OCI-LY1 (cell line): ENCODE data around the gene CDKN3.
"Not testable (repeated sequence)": the region's sequence is repeated elsewhere in the genome, so short reads cannot be mapped to it uniquely, and the experiment has no call there.

Experiments
- H2AFZ ChIP-seq: fragments of 200-600 bp; sonication (generic), shearing (Covaris generic); 2 replicates; pipeline ENCODE4 v1.6.0; 2014; ENCODE audit warnings: antibody characterized with exemption, mild to moderate bottlenecking, low read length
- H3F3A ChIP-seq: fragments of 200-600 bp; sonication (generic), shearing (Covaris generic); 2 replicates; pipeline ENCODE4 v1.6.0; 2014; ENCODE audit warnings: mild to moderate bottlenecking, antibody characterized with exemption, low read length, moderate library complexity; ENCODE audit not compliant: insufficient read depth
- H3K27ac ChIP-seq: fragments of 200-600 bp; sonication (generic); 2 replicates; pipeline ENCODE4 v1.5.1; 2014; ENCODE audit warnings: low read length, mixed run types, mild to moderate bottlenecking, low read depth; ENCODE audit not compliant: poor library complexity, severe bottlenecking
- H3K27me3 ChIP-seq: fragments of 200-600 bp; sonication (generic); 2 replicates; pipeline ENCODE4 v1.6.0; 2014; ENCODE audit warnings: antibody characterized with exemption, mild to moderate bottlenecking, low read length, moderate library complexity; ENCODE audit not compliant: insufficient read depth
- H3K36me3 ChIP-seq: fragments of 200-600 bp; sonication (generic); 2 replicates; pipeline ENCODE4 v1.6.1; 2014; ENCODE audit warnings: mild to moderate bottlenecking, antibody characterized with exemption, low read length, moderate library complexity, mixed read lengths; ENCODE audit not compliant: insufficient read depth
- H3K4me1 ChIP-seq: fragments of 200-600 bp; sonication (generic); 2 replicates; pipeline ENCODE4 v1.5.1; 2014; ENCODE audit warnings: mild to moderate bottlenecking, low read length, moderate library complexity; ENCODE audit not compliant: insufficient read depth, severe bottlenecking
- H3K4me2 ChIP-seq: fragments of 200-600 bp; sonication (generic), shearing (Covaris generic); 2 replicates; pipeline ENCODE4 v1.6.1; 2014; ENCODE audit warnings: low read length
- H3K4me3 ChIP-seq: fragments of 200-600 bp; sonication (generic); 2 replicates; pipeline ENCODE4 v1.5.1; 2014; ENCODE audit warnings: low read length, low read depth, mild to moderate bottlenecking, mixed read lengths; ENCODE audit not compliant: poor library complexity, severe bottlenecking
- H3K79me2 ChIP-seq: fragments of 200-600 bp; shearing (Covaris generic); 2 replicates; pipeline ENCODE4 v1.6.1; 2016; ENCODE audit warnings: mixed run types, low read length, mixed read lengths; ENCODE audit not compliant: insufficient read depth
- H3K9ac ChIP-seq: fragments of 200-600 bp; sonication (generic), shearing (Covaris generic); 2 replicates; pipeline ENCODE4 v1.6.1; 2014; ENCODE audit warnings: mild to moderate bottlenecking, low read length, mixed read lengths
- H3K9me2 ChIP-seq: fragments of 200-600 bp; sonication (generic), shearing (Covaris generic); 2 replicates; pipeline ENCODE4 v1.6.1; 2014; ENCODE audit warnings: low read depth, mild to moderate bottlenecking, low read length, mixed read lengths
- H3K9me3 ChIP-seq: fragments of 200-600 bp; shearing (Covaris generic); 2 replicates; pipeline ENCODE4 v1.6.1; 2014; ENCODE audit warnings: low read length, mixed read lengths
- H4K20me1 ChIP-seq: fragments of 200-600 bp; sonication (generic), shearing (Covaris generic); 2 replicates; pipeline ENCODE4 v1.6.0; 2016; ENCODE audit warnings: mild to moderate bottlenecking, low read length; ENCODE audit not compliant: insufficient read depth
- EZH2 ChIP-seq: fragments of 200-600 bp; sonication (generic), shearing (Covaris generic); IDR thresholded peaks from 2 replicates; pipeline ENCODE4 v1.8.0; 2017; ENCODE audit warnings: borderline replicate concordance, mixed run types, mild to moderate bottlenecking, antibody characterized with exemption, low read length, moderate library complexity, mixed read lengths
- TF ChIP-seq, protein P1 (sequence below): fragments of 200-600 bp; sonication (generic), shearing (Covaris generic); IDR thresholded peaks from 2 replicates; pipeline ENCODE4 v1.5.1; 2017; ENCODE audit warnings: mild to moderate bottlenecking, antibody characterized with exemption, low read length, moderate library complexity, mixed read lengths

The CDKN3 gene

DNA sequence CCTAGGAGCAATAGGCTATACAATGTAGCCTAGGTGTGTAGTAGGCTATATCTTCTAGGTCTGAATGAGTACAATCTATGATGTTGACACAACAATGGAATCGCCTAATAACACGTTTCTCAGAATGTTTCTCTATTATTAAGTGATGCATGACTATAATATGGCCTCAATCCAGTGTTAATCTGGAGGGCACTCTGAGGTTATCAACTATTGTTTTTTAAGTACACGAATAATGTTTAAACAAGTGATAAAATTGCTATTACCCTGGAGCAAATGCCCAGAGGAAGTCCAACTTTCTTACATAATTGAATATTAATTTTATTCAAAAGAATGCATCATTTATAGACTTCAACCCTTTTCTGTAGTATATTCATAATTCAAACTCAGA is 60.8 kb downstream of the CDKN3 start:
- H3K4me1 ChIP-seq, result no peaks in the 10 kb centered on the region
- H2AFZ ChIP-seq, result no peak overlapping the region
- TF ChIP-seq EZH2, result no peak
- TF ChIP-seq, protein P1, sequence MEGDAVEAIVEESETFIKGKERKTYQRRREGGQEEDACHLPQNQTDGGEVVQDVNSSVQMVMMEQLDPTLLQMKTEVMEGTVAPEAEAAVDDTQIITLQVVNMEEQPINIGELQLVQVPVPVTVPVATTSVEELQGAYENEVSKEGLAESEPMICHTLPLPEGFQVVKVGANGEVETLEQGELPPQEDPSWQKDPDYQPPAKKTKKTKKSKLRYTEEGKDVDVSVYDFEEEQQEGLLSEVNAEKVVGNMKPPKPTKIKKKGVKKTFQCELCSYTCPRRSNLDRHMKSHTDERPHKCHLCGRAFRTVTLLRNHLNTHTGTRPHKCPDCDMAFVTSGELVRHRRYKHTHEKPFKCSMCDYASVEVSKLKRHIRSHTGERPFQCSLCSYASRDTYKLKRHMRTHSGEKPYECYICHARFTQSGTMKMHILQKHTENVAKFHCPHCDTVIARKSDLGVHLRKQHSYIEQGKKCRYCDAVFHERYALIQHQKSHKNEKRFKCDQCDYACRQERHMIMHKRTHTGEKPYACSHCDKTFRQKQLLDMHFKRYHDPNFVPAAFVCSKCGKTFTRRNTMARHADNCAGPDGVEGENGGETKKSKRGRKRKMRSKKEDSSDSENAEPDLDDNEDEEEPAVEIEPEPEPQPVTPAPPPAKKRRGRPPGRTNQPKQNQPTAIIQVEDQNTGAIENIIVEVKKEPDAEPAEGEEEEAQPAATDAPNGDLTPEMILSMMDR, result no peak
- no peak overlapping the region for H3K4me3 ChIP-seq
- H3K9ac ChIP-seq, result no peak overlapping the region
- H3F3A ChIP-seq, result no peaks in the 10 kb centered on the region
- H3K9me2 ChIP-seq, result no peaks in the 10 kb centered on the region
- H3K79me2 ChIP-seq, result no peaks in the 10 kb centered on the region
- no peaks in the 10 kb centered on the region for H3K27me3 ChIP-seq
- H4K20me1 ChIP-seq, result no peaks in the 10 kb centered on the region
- no peaks in the 10 kb centered on the region for H3K36me3 ChIP-seq
- H3K4me2 ChIP-seq, result no peak overlapping the region
- H3K27ac ChIP-seq, result no peak overlapping the region
- peaks cover 10% of the 10 kb centered on the region for H3K9me3 ChIP-seq

DNA sequence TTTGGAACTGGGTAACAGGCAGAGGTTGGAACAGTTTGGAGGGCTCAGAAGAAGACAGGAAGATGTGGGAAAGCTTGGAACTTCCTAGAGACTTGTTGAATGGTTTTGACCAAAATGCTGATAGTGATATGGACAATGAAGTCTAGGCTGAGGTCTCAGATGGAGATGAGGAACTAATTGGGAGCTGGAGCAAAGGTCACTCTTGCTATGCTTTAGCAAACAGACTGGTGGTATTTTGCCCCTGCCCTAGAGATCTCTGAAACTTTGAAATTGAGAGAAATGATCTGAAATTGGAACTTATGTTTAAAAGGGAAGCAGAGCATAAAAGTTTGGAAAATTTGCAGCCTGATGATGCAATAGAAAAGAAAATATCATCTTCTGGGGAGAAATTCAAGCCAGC is 61.7 kb downstream of the CDKN3 start:
- H3K4me1 ChIP-seq, H3K4me2 ChIP-seq, H3K27me3 ChIP-seq, H3K79me2 ChIP-seq, H3K36me3 ChIP-seq, H3K4me3 ChIP-seq, H3K9ac ChIP-seq, H3K9me3 ChIP-seq, H3K9me2 ChIP-seq, H2AFZ ChIP-seq, H3K27ac ChIP-seq, H3F3A ChIP-seq, H4K20me1 ChIP-seq: not testable (repeated sequence)

DNA sequence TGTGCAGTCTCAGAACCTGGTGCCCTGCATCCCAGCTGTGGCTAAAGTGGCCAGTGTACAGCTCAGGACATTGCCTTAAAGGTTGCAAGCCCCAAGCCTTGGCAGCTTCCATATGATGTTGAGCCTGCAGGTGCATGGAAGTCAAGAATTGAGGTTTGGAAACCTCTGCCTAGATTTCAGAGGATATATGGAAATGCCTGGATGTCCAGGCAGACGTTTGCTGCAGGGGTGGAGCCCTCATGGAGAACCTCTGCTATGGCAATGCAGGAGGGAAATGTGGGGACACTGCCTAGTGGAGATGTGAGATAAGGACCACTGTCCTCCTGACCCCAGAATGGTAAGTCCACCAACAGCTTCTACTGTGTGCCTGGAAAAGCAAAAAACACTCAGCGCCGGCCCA is 62.3 kb downstream of the CDKN3 start:
- no peak overlapping the region for H2AFZ ChIP-seq
- H3K9ac ChIP-seq, result no peak overlapping the region
- no peaks in the 10 kb centered on the region for H3K27me3 ChIP-seq
- no peaks in the 10 kb centered on the region for H3K36me3 ChIP-seq
- H3K27ac ChIP-seq, result no peak overlapping the region
- no peaks in the 10 kb centered on the region for H3K4me1 ChIP-seq
- TF ChIP-seq EZH2, result no peak
- TF ChIP-seq, protein P1, result no peak
- no peaks in the 10 kb centered on the region for H3K79me2 ChIP-seq
- H3K4me3 ChIP-seq, result no peak overlapping the region
- no peaks in the 10 kb centered on the region for H4K20me1 ChIP-seq
- no peaks in the 10 kb centered on the region for H3K9me2 ChIP-seq
- no peak overlapping the region for H3K4me2 ChIP-seq
- H3F3A ChIP-seq, result no peaks in the 10 kb centered on the region
- H3K9me3 ChIP-seq, result peaks cover 10% of the 10 kb centered on the region

DNA sequence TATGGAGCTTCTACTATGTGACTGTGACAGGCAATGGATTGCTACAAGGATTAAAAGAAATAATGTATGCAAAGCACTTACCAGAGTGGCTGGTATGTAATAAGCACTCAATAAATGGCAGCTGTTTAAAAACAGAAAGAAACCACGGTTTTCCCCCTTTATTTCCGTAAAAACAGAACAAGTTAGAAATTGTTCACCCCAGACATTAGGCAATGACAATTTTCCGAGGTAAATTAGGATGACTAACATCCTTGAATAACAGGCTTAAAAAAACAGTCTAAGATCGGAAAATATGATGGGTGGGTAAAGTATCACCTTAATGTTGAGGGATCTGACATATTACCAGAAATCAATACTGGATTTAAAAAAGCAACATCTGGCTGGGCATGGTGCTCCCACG is 65.2 kb downstream of the CDKN3 start:
- Histone ChIP-seq H3K9me2 (no peaks in the 10 kb centered on the region), H3K9ac (no peak overlapping the region), H3K27me3 (no peaks in the 10 kb centered on the region), H3K79me2 (no peaks in the 10 kb centered on the region), H3K4me3 (no peak overlapping the region), H2AFZ (no peak overlapping the region), H3F3A (no peaks in the 10 kb centered on the region), H3K36me3 (no peaks in the 10 kb centered on the region), H3K4me2 (no peak overlapping the region), H3K27ac (no peak overlapping the region), H4K20me1 (no peaks in the 10 kb centered on the region), H3K4me1 (no peaks in the 10 kb centered on the region), H3K9me3 (peaks cover 10% of the 10 kb centered on the region)
- TF ChIP-seq EZH2, result no peak
- TF ChIP-seq, protein P1, result no peak
